ENCODE results near the gene ERCC6.

The ERCC6 gene

GRCh38 chr10:49577182-49577925 lies 38.4 kb upstream of the ERCC6 start:
- Histone ChIP-seq H3K36me3 (ENCODE audit: low read depth) (no peaks in the 10 kb centered on the region), H3K27ac (ENCODE audit: poor library complexity, severe bottlenecking) (no peak overlapping the region), H3K9me3 (ENCODE audit: severe bottlenecking) (no peaks in the 10 kb centered on the region), H3K4me1 (ENCODE audit: insufficient read depth, poor library complexity, severe bottlenecking) (no peaks in the 10 kb centered on the region), H3K27me3 (ENCODE audit: insufficient read depth, poor library complexity, severe bottlenecking) (no peaks in the 10 kb centered on the region), H3K4me3 (ENCODE audit: severe bottlenecking) (no peak overlapping the region)
- TF ChIP-seq CTCF (IDR thresholded peaks at IDR 0.05; ENCODE audit: poor library complexity, severe bottlenecking): no peak
- no peak for ATAC-seq (ENCODE audit: low read depth)
- DNase-seq (ENCODE audit: low spot score): no peak

GRCh38 chr10:49575489-49576072 lies 36.7 kb upstream of the ERCC6 start:
- Histone ChIP-seq H3K27me3 (ENCODE audit: insufficient read depth, poor library complexity, severe bottlenecking) (no peaks in the 10 kb centered on the region), H3K4me3 (ENCODE audit: severe bottlenecking) (no peak overlapping the region), H3K27ac (ENCODE audit: poor library complexity, severe bottlenecking) (no peak overlapping the region), H3K4me1 (ENCODE audit: insufficient read depth, poor library complexity, severe bottlenecking) (no peaks in the 10 kb centered on the region), H3K36me3 (ENCODE audit: low read depth) (no peaks in the 10 kb centered on the region), H3K9me3 (ENCODE audit: severe bottlenecking) (no peaks in the 10 kb centered on the region)
- no peak for ATAC-seq (ENCODE audit: low read depth)
- TF ChIP-seq CTCF (IDR thresholded peaks at IDR 0.05; ENCODE audit: poor library complexity, severe bottlenecking): no peak
- DNase-seq (ENCODE audit: low spot score): no peak

GRCh38 chr10:49572594-49573114 lies 33.7 kb upstream of the ERCC6 start:
- Histone ChIP-seq H3K4me3 (ENCODE audit: severe bottlenecking) (no peak overlapping the region), H3K27me3 (ENCODE audit: insufficient read depth, poor library complexity, severe bottlenecking) (no peaks in the 10 kb centered on the region), H3K27ac (ENCODE audit: poor library complexity, severe bottlenecking) (no peak overlapping the region), H3K9me3 (ENCODE audit: severe bottlenecking) (no peaks in the 10 kb centered on the region), H3K4me1 (ENCODE audit: insufficient read depth, poor library complexity, severe bottlenecking) (peaks cover 17% of the 10 kb centered on the region), H3K36me3 (ENCODE audit: low read depth) (no peaks in the 10 kb centered on the region)
- TF ChIP-seq CTCF (IDR thresholded peaks at IDR 0.05; ENCODE audit: poor library complexity, severe bottlenecking): no peak
- DNase-seq (ENCODE audit: low spot score) (no peak), ATAC-seq (ENCODE audit: low read depth) (no peak)

- Histone ChIP-seq H3K4me1 (ENCODE audit: insufficient read depth, poor library complexity, severe bottlenecking) (peaks cover 17% of the 10 kb centered on the region), H3K9me3 (ENCODE audit: severe bottlenecking) (no peaks in the 10 kb centered on the region), H3K36me3 (ENCODE audit: low read depth) (no peaks in the 10 kb centered on the region), H3K27ac (ENCODE audit: poor library complexity, severe bottlenecking) (peak overlapping the region; percentile 80), H3K4me3 (ENCODE audit: severe bottlenecking) (no peak overlapping the region), H3K27me3 (ENCODE audit: insufficient read depth, poor library complexity, severe bottlenecking) (no peaks in the 10 kb centered on the region)
- no peak for DNase-seq (ENCODE audit: low spot score)
- no peak for TF ChIP-seq CTCF (IDR thresholded peaks at IDR 0.05; ENCODE audit: poor library complexity, severe bottlenecking)
- peak; percentile 25; the same call in 1 of the 3 replicates for ATAC-seq (ENCODE audit: low read depth)
Measured at GRCh38 chr10:49571388-49571787, 32.5 kb upstream of the ERCC6 start.
